ENCODE results near the gene PAGE2B.
"Not testable (repeated sequence)": the region's sequence is repeated elsewhere in the genome, so short reads cannot be mapped to it uniquely, and the experiment has no call there.

Gene PAGE2B

DNA sequence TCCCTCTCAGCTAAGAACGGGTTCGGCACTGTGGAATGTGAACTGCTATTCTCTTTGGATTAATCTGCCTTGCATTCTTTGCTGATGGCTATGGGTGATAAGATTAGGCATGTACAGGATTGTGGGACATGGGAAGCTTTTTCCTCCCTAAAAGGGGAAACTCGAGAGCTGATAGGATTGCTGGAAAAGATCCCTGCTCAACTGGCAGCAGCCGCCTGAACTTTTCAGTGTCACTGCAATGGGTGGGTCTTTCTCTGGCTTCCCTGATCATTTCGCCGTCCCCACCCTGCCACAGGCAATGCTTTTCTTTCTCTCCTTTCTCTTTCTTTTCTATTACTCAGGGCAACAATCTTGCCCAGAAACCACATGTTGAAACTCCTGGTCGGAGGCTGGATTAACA is 34.5 kb downstream of the PAGE2B start:
- TF ChIP-seq, protein P1, sequence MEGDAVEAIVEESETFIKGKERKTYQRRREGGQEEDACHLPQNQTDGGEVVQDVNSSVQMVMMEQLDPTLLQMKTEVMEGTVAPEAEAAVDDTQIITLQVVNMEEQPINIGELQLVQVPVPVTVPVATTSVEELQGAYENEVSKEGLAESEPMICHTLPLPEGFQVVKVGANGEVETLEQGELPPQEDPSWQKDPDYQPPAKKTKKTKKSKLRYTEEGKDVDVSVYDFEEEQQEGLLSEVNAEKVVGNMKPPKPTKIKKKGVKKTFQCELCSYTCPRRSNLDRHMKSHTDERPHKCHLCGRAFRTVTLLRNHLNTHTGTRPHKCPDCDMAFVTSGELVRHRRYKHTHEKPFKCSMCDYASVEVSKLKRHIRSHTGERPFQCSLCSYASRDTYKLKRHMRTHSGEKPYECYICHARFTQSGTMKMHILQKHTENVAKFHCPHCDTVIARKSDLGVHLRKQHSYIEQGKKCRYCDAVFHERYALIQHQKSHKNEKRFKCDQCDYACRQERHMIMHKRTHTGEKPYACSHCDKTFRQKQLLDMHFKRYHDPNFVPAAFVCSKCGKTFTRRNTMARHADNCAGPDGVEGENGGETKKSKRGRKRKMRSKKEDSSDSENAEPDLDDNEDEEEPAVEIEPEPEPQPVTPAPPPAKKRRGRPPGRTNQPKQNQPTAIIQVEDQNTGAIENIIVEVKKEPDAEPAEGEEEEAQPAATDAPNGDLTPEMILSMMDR (IDR thresholded peaks at IDR 0.05; ENCODE audit: low read length, missing control alignments), result no peak
- DNase-seq (ENCODE audit: low read depth), result no peak
- no peak overlapping the region for H3K4me3 ChIP-seq (replicated peaks; ENCODE audit: low read depth, low read length)

DNA sequence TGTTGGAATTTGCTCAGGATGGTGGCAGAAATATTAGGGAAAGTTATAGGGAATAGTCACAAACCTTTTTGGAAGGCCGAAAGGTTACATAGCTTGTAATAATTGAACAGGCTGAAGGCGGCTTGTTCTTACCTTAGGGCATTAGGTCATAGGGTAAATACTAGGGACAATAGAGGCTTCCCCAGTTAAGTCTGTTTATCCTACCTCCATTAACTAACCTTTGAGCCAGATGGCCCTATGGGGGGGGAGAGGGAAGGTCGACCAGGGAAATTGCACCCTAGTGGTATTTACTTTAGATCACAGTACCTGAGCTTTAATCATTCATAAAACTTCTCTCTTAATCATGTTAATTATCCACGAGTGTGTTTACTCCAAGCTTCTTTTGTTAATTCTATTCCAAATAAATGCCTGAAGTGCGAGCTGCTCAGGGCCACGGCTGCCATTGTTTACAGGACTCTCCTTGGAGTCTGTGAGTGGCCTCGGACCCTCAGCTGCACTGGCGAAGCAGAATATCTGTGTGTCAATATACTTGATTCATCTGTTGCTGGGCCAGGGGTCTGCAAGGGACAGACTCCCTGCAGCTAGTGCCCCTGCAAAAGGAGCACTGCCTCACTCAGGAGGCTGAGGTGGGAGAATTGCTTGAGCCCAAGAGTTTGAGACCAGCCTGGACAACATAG is 36.9 kb downstream of the PAGE2B start:
- TF ChIP-seq, protein P1 (IDR thresholded peaks at IDR 0.05; ENCODE audit: low read length, missing control alignments), result no peak
- H3K4me3 ChIP-seq (replicated peaks; ENCODE audit: low read depth, low read length), result no peak overlapping the region
- DNase-seq (ENCODE audit: low read depth), result no peak

DNA sequence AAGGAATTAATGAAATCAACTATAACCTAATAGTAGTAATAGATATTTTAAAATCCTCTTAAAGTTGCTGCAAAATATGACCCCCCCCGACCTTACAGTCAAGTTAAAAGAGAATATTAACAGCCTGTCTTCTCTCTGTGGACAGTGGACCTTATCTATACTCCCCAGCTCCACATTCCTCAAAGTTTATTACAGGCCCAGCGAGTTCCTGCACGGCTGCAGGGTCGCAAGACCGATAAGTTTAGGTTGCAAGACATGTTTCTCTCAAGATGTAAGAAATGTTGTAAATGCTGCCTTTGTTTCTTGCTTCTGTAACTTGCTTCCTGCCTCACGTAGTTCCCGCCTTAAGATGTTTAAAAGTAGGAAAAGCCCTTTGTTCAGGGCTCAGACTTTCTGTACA is 41.8 kb downstream of the PAGE2B start:
- not testable (repeated sequence) for DNase-seq (ENCODE audit: low read depth); H3K4me3 ChIP-seq (replicated peaks; ENCODE audit: low read depth, low read length)

DNA sequence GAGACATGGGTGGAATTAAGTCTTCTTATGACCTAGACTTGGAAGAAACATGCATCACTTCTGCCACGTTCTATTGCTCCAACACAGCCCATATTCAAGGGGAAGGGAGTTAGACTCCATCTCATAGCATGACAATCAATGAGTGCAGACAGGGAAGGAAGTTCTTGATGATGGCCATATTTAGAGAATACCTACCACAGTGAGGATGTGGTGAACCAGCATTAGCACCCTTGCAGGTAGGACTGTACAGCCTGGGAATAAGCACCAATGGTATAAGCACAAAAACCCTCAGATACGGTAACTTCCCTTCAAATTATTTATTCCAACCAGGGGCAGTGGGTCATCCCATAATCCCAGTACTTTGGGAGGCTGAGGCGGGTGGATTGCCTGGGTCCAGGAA is 43.7 kb downstream of the PAGE2B start:
- no peak for DNase-seq (ENCODE audit: low read depth)
- TF ChIP-seq, protein P1 (IDR thresholded peaks at IDR 0.05; ENCODE audit: low read length, missing control alignments), result no peak
- no peak overlapping the region for H3K4me3 ChIP-seq (replicated peaks; ENCODE audit: low read depth, low read length)

DNA sequence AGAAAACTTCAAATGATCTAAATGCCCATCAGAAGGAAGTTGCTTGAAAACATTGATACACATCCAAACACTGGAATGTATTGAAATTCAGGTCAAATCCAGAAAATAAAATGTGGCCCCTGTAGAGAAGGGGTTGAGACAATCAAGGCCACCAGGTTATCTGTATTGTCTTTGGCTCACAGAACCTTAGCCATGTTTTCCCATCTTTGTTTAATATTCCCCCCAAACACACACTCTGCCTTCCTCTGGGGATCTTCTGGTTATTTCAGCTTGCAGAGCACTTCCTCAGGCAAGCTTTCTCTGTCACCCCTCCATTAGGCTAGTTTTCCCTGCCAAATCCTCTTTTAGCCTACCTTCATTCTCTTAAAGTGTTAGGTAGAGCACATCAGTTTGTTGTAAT is 44.4 kb downstream of the PAGE2B start:
- DNase-seq (ENCODE audit: low read depth), result no peak
- TF ChIP-seq, protein P1 (IDR thresholded peaks at IDR 0.05; ENCODE audit: low read length, missing control alignments), result no peak
- H3K4me3 ChIP-seq (replicated peaks; ENCODE audit: low read depth, low read length), result no peak overlapping the region

DNA sequence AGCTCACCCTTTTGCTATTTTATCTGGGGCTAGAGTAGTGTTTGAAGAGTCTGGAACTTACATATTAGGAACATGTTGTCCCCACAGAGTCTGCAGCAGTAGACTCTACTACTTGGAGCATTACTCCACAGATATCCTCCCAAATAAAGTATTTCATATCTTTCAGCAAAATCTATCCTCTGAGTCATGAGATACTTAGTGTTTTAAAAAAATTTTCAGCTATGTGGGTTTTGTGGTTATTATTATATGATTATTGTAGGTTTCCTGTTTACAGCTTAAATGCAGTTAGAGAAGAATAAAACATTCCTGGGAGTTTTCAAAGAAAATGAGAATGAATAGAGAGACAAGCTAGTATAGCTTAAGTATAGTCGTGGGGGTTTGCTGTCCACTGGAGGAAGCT is 44.9 kb downstream of the PAGE2B start:
- peak; percentile 21 for DNase-seq (ENCODE audit: low read depth)
- TF ChIP-seq, protein P1 (IDR thresholded peaks at IDR 0.05; ENCODE audit: low read length, missing control alignments), result no peak

DNA sequence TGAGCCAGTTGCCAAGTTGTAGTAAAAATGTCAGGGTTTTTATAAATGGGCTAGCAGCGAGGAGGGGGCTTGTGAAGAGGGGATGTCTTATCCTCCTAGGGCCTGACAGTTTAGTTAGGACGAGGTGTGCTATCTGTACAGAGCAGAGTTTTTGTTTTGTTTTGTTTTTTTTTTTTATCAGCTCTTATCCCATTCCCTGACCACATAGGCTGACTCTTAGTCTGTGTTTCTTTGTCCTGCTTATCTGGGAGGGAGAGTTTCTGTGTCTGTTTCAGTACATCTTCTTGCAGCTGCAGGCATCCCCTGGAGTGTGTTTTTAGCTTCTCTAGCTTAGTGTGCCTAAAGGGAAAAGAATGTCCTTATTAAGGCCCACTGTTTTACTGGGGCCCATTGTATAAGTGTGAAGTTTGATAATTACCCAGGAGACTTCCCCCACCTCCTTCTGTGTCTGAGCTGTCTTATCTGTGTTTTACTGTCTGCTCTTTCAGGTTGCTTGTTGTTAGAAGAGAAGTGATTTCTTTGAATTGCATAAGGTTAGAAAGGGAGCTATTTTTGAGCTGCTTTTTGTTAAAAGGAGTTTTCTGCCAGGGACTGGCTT is 46.0 kb downstream of the PAGE2B start:
- DNase-seq (ENCODE audit: low read depth), result peak; percentile 27
- TF ChIP-seq, protein P1 (IDR thresholded peaks at IDR 0.05; ENCODE audit: low read length, missing control alignments), result no peak
- no peak overlapping the region for H3K4me3 ChIP-seq (replicated peaks; ENCODE audit: low read depth, low read length)

More for the DNA sequence above, 44.9 kb downstream of the PAGE2B start:
- H3K4me3 ChIP-seq (replicated peaks; ENCODE audit: low read depth, low read length), result no peak overlapping the region

Measured in fibroblast of pulmonary artery (primary cell).